ENCODE data around the gene PRSS33.

DNA sequence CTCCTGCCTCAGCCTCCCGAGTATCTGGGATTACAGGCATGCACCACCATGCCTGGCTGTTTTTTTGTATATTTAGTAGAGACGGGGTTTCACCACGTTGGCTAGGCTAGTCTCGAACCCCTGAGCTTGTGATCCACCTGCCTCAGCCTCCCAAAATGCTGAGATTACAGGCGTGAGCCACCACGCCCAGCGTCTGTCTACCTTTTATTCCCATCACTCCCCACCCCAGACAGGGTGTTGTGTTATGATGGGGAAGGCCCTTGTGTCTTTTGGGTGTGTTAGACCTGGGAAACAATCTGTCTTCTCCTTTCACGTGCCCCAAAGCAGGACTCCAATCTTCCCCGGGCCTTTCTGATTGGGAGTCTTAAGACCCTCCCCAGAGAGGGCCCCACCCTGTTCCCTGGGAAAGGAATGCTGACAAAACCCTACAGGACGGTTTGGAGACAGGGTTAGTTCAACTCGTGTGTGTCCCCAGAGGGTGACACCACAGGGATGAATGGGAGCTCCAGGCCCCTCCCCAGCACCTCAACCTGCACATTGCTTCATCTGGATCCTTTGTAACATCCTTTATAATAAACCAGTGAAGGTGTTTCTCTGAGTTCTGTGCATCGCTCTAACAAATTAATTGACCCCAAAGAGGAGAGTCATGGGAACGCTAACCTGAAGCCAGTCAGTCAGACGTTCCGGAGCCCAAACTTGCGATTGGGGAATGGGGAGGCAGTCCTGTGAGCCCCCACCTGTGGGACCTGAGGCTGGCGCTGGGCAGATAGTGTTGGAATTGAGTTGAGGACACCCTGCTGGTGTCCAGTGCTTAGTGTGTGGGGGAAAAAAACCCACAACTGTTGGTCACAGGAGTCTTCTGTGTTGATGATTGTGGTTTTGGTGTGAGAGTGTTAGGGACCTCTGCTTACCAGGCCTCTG, 7.1 kb downstream of the PRSS33 start:
- TF ChIP-seq EP300 (IDR thresholded peaks at IDR 0.05) (no peak), POLR2A (IDR thresholded peaks at IDR 0.05) (no peak)
- TF ChIP-seq, protein P1, sequence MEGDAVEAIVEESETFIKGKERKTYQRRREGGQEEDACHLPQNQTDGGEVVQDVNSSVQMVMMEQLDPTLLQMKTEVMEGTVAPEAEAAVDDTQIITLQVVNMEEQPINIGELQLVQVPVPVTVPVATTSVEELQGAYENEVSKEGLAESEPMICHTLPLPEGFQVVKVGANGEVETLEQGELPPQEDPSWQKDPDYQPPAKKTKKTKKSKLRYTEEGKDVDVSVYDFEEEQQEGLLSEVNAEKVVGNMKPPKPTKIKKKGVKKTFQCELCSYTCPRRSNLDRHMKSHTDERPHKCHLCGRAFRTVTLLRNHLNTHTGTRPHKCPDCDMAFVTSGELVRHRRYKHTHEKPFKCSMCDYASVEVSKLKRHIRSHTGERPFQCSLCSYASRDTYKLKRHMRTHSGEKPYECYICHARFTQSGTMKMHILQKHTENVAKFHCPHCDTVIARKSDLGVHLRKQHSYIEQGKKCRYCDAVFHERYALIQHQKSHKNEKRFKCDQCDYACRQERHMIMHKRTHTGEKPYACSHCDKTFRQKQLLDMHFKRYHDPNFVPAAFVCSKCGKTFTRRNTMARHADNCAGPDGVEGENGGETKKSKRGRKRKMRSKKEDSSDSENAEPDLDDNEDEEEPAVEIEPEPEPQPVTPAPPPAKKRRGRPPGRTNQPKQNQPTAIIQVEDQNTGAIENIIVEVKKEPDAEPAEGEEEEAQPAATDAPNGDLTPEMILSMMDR (IDR thresholded peaks at IDR 0.05), result no peak
